ENCODE measurements around the gene EIF2D. TPM values are rescaled to one million over a fixed set of nuclear protein-coding genes. Genes with fewer than 3 reads are reported as not detected.

The EIF2D gene
- total and polyA plus RNA-seq, 7 donors: 21.4 to 41.8 (median 35.7) TPM

DNA sequence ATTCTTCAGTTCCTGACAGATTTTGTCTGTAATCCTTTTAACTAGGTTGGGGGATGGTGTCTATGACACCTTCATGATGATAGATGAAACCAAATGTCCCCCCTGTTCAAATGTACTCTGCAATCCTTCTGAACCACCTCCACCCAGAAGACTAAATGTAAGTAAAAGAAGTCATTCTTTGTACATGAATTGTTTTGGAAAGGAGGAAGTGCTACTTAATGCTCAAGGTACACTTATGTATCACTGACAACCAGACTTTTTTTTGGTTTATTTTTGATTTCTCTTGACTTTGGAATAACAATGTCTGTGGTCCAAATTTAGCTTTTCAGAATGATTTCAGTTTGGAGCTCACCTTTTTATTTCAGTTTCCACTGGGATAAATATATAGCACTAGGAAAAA, 25.3 kb upstream of the EIF2D start:
- Histone ChIP-seq H3K36me3 (ENCODE audit: insufficient read depth in 1 of 2, low read depth in 1 of 2) (no peaks in the 10 kb centered on the region), H3K4me3 (no peak overlapping the region), H3K27ac (no peak overlapping the region), H3K27me3 (ENCODE audit: insufficient read depth in 3 of 3, low read length in 2 of 3) (no peaks in the 10 kb centered on the region), H3K9me3 (no peaks in the 10 kb centered on the region), H3K4me1 (peaks cover 18% of the 10 kb centered on the region)
- DNase-seq: no peak
- intact Hi-C loops (cut with DNase I): loop anchor here in 1 of 2 donors (10.0 kb wide), 1 partner anchor 347 kb away; no protein-coding TSS in a partner anchor
- no peak for ATAC-seq
- TF ChIP-seq, protein P1, sequence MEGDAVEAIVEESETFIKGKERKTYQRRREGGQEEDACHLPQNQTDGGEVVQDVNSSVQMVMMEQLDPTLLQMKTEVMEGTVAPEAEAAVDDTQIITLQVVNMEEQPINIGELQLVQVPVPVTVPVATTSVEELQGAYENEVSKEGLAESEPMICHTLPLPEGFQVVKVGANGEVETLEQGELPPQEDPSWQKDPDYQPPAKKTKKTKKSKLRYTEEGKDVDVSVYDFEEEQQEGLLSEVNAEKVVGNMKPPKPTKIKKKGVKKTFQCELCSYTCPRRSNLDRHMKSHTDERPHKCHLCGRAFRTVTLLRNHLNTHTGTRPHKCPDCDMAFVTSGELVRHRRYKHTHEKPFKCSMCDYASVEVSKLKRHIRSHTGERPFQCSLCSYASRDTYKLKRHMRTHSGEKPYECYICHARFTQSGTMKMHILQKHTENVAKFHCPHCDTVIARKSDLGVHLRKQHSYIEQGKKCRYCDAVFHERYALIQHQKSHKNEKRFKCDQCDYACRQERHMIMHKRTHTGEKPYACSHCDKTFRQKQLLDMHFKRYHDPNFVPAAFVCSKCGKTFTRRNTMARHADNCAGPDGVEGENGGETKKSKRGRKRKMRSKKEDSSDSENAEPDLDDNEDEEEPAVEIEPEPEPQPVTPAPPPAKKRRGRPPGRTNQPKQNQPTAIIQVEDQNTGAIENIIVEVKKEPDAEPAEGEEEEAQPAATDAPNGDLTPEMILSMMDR (IDR thresholded peaks at IDR 0.05): no peak

DNA sequence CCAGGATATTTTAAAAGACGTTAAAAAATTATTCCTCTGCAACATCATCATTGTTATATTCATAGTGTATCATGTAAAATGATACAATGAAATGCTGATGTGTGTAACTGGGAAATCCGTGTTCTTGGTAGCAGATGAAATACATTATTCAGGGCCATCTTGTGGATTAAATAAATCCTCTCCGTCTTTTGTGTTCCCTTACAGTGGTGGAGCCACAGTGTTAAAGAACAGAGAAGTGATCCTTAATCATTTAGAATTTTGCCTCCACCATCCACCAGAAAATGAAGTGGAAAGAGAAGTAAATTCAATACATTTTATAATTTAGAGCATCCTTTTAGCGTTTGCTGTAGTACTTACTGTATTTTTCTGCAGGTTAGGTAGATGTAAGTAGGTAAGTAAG, 24.4 kb upstream of the EIF2D start:
- no peaks in the 10 kb centered on the region for H3K27me3 ChIP-seq (ENCODE audit: insufficient read depth in 3 of 3, low read length in 2 of 3)
- no peaks in the 10 kb centered on the region for H3K36me3 ChIP-seq (ENCODE audit: insufficient read depth in 1 of 2, low read depth in 1 of 2)
- TF ChIP-seq, protein P1 (IDR thresholded peaks at IDR 0.05): no peak
- peak overlapping the region; percentile 97 for H3K4me3 ChIP-seq
- H3K9me3 ChIP-seq: no peaks in the 10 kb centered on the region
- DNase-seq (no peak), ATAC-seq (no peak)
- 23 to 32% (median 24%) methylated on average over 4 of the region's 4 CpGs for WGBS, 3 donors
- H3K27ac ChIP-seq: no peak overlapping the region
- intact Hi-C loops (cut with DNase I): loop anchor here in 1 of 2 donors (10.0 kb wide), 1 partner anchor 348 kb away; no protein-coding TSS in a partner anchor
- peaks cover 18% of the 10 kb centered on the region for H3K4me1 ChIP-seq

DNA sequence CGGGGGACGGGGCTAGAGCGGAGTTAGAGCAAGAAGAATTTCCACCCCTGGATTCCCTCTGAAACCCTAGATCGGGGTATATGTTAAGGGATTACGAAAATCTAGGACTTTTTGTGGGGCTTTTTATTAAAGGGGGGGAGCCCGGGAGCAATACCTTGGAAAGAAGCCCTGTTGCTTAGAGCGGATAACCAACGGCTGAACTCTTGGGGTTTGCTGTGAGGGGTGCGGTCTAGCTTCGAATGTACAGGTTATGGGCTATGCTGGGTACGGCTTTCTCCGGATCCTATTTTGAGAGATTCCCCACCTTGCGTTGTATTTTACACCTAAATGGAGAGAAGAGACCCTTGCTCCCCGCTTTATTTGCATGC, 23.7 kb upstream of the EIF2D start:
- TF ChIP-seq, protein P1 (IDR thresholded peaks at IDR 0.05): no peak
- Histone ChIP-seq H3K36me3 (ENCODE audit: insufficient read depth in 1 of 2, low read depth in 1 of 2) (no peaks in the 10 kb centered on the region), H3K27me3 (ENCODE audit: insufficient read depth in 3 of 3, low read length in 2 of 3) (no peaks in the 10 kb centered on the region), H3K9me3 (no peaks in the 10 kb centered on the region), H3K27ac (peak overlapping the region; percentile 73), H3K4me3 (peak overlapping the region; percentile 97), H3K4me1 (peaks cover 18% of the 10 kb centered on the region)
- WGBS, 3 donors: 8 to 11% (median 9%) methylated on average over 14 of the region's 14 CpGs
- no peak for DNase-seq
- intact Hi-C loops (cut with DNase I): loop anchor here (2.0 to 10.0 kb wide), 3 partner anchors 171 to 349 kb away; no protein-coding TSS in a partner anchor
- ATAC-seq: no peak

DNA sequence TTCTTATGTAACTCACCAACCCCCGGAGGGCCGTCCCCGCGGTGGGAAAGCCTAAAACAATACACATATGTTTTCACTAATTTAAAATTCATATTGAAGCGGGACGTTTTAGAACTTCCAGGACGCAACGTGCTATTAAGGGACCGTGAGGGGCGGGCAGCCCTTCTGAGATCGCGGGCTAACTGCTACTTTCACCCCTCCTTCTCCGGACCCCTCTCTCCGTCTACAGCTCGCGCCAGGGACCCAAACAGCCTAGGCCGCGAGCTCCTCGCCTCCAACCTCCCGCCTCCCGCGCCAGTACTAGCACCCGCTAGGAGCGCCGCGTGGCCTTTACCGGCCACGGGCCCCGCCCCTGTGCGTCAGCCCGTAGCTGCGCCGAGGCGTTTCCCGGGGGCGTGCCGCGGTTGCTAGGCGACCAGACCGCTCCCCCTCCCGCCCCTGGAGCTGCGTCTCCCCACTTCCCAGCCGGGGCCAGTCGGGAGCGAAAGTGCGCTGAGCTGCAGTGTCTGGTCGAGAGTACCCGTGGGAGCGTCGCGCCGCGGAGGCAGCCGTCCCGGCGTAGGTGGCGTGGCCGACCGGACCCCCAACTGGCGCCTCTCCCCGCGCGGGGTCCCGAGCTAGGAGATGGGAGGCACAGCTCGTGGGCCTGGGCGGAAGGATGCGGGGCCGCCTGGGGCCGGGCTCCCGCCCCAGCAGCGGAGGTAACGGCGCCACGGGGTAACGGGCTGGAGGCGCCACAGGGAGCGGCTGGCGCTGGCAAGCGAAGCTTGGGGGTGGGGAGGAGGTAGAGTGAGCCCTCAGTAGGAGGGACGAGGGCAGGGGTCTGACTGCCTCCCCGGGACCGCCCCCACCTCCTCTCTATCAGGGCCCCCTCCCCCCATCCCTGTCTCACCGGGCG, 23.1 kb upstream of the EIF2D start, which contains the start of gene DYRK3:
TSS of gene DYRK3 (plus strand) at position 457 of the 898 bp plus-strand sequence. CDS start at position 625, 168 bp downstream.
- H3K27me3 ChIP-seq (ENCODE audit: insufficient read depth in 3 of 3, low read length in 2 of 3): no peaks in the 10 kb centered on the region
- peak; percentile 95 to 97 for DNase-seq
- WGBS, 3 donors: 0 to 1% (median 0%) methylated on average over 70 to 84 of the region's 84 CpGs
- ATAC-seq: peak; percentile 97 to 99 (median 98)
- H3K9me3 ChIP-seq: no peaks in the 10 kb centered on the region
- peak within 1 kb of the TSS; percentile 97 for H3K4me3 ChIP-seq
- H3K36me3 ChIP-seq (ENCODE audit: insufficient read depth in 1 of 2, low read depth in 1 of 2): no peaks in the 10 kb centered on the region
- TF ChIP-seq, protein P1 (IDR thresholded peaks at IDR 0.05): peak; percentile 21
- H3K4me1 ChIP-seq: peaks cover 18% of the 10 kb centered on the region
- H3K27ac ChIP-seq: peak within 1 kb of the TSS; percentile 73
- intact Hi-C loops (cut with DNase I): loop anchor here (2.0 to 10.0 kb wide), 3 partner anchors 171 to 349 kb away; no protein-coding TSS in a partner anchor
